ENCODE data around the gene STK32B.
"Not testable (repeated sequence)": the region's sequence is repeated elsewhere in the genome, so short reads cannot be mapped to it uniquely, and the experiment has no call there.

The STK32B gene

GRCh38 chr4:5045097-5045496 lies 6.2 kb upstream of the STK32B start:
- no peak overlapping the region for H3K4me3 ChIP-seq (ENCODE audit: low read depth in 1 of 2, low read length in 2 of 2)
- H3K9ac ChIP-seq (ENCODE audit: low read length): no peak overlapping the region
- H3K27ac ChIP-seq (ENCODE audit: low read depth, low read length): no peak overlapping the region
- H3K9me3 ChIP-seq (ENCODE audit: low read length): no peaks in the 10 kb centered on the region
- H3K36me3 ChIP-seq (ENCODE audit: insufficient read depth, low read length): no peaks in the 10 kb centered on the region
- no peaks in the 10 kb centered on the region for H3K27me3 ChIP-seq (ENCODE audit: control insufficient read depth in 1 of 2, insufficient read depth in 2 of 2, low read length in 2 of 2)
- H3K4me1 ChIP-seq (ENCODE audit: insufficient read depth, low read length): no peaks in the 10 kb centered on the region

GRCh38 chr4:5048721-5049120 lies 2.6 kb upstream of the STK32B start:
- Histone ChIP-seq H3K4me1 (ENCODE audit: insufficient read depth, low read length) (peaks cover 5% of the 10 kb centered on the region), H3K27me3 (ENCODE audit: control insufficient read depth in 1 of 2, insufficient read depth in 2 of 2, low read length in 2 of 2) (peaks cover 0 to 6% of the 10 kb centered on the region in 2 donors), H3K9me3 (ENCODE audit: low read length) (no peaks in the 10 kb centered on the region), H3K36me3 (ENCODE audit: insufficient read depth, low read length) (no peaks in the 10 kb centered on the region), H3K9ac (ENCODE audit: low read length) (no peak overlapping the region), H3K27ac (ENCODE audit: low read depth, low read length) (no peak overlapping the region), H3K4me3 (ENCODE audit: low read depth in 1 of 2, low read length in 2 of 2) (no peak overlapping the region)

GRCh38 chr4:5050520-5051277 lies 581 bp upstream of the STK32B start:
- Histone ChIP-seq H3K9me3 (ENCODE audit: low read length) (no peaks in the 10 kb centered on the region), H3K9ac (ENCODE audit: low read length) (peak overlapping the region; percentile 30), H3K4me3 (ENCODE audit: low read depth in 1 of 2, low read length in 2 of 2) (peak overlapping the region; percentile 51 to 77), H3K27me3 (ENCODE audit: control insufficient read depth in 1 of 2, insufficient read depth in 2 of 2, low read length in 2 of 2) (peaks cover 0 to 6% of the 10 kb centered on the region in 2 donors), H3K27ac (ENCODE audit: low read depth, low read length) (peak overlapping the region; percentile 14), H3K36me3 (ENCODE audit: insufficient read depth, low read length) (no peaks in the 10 kb centered on the region), H3K4me1 (ENCODE audit: insufficient read depth, low read length) (peaks cover 5% of the 10 kb centered on the region)

GRCh38 chr4:5052204-5052702 lies 973 bp downstream of the STK32B start:
- Histone ChIP-seq H3K9ac (ENCODE audit: low read length) (no peak overlapping the region), H3K27ac (ENCODE audit: low read depth, low read length) (no peak overlapping the region), H3K9me3 (ENCODE audit: low read length) (no peaks in the 10 kb centered on the region), H3K27me3 (ENCODE audit: control insufficient read depth in 1 of 2, insufficient read depth in 2 of 2, low read length in 2 of 2) (peaks cover 0 to 6% of the 10 kb centered on the region in 2 donors), H3K4me3 (ENCODE audit: low read depth in 1 of 2, low read length in 2 of 2) (peak overlapping the region; percentile 51 to 77), H3K36me3 (ENCODE audit: insufficient read depth, low read length) (no peaks in the 10 kb centered on the region), H3K4me1 (ENCODE audit: insufficient read depth, low read length) (peaks cover 5% of the 10 kb centered on the region)

- Histone ChIP-seq H3K9me3 (ENCODE audit: low read length) (no peaks in the 10 kb centered on the region), H3K4me1 (ENCODE audit: insufficient read depth, low read length) (peaks cover 5% of the 10 kb centered on the region), H3K27me3 (ENCODE audit: control insufficient read depth in 1 of 2, insufficient read depth in 2 of 2, low read length in 2 of 2) (peaks cover 0 to 6% of the 10 kb centered on the region in 2 donors), H3K36me3 (ENCODE audit: insufficient read depth, low read length) (no peaks in the 10 kb centered on the region), H3K9ac (ENCODE audit: low read length) (no peak overlapping the region), H3K4me3 (ENCODE audit: low read depth in 1 of 2, low read length in 2 of 2) (no peak overlapping the region), H3K27ac (ENCODE audit: low read depth, low read length) (no peak overlapping the region)
Observed at GRCh38 chr4:5052726-5053425, 1.6 kb downstream of the STK32B start.

GRCh38 chr4:5054532-5054931 lies 3.3 kb downstream of the STK32B start:
- Histone ChIP-seq H3K27ac (ENCODE audit: low read depth, low read length) (no peak overlapping the region), H3K4me1 (ENCODE audit: insufficient read depth, low read length) (peaks cover 5% of the 10 kb centered on the region), H3K9ac (ENCODE audit: low read length) (no peak overlapping the region), H3K9me3 (ENCODE audit: low read length) (no peaks in the 10 kb centered on the region), H3K4me3 (ENCODE audit: low read depth in 1 of 2, low read length in 2 of 2) (no peak overlapping the region), H3K36me3 (ENCODE audit: insufficient read depth, low read length) (no peaks in the 10 kb centered on the region), H3K27me3 (ENCODE audit: control insufficient read depth in 1 of 2, insufficient read depth in 2 of 2, low read length in 2 of 2) (peaks cover 0 to 6% of the 10 kb centered on the region in 2 donors)

GRCh38 chr4:5055411-5055810 lies 4.1 kb downstream of the STK32B start:
- Histone ChIP-seq H3K4me1 (ENCODE audit: insufficient read depth, low read length) (peaks cover 5% of the 10 kb centered on the region), H3K9ac (ENCODE audit: low read length) (no peak overlapping the region), H3K4me3 (ENCODE audit: low read depth in 1 of 2, low read length in 2 of 2) (no peak overlapping the region), H3K36me3 (ENCODE audit: insufficient read depth, low read length) (no peaks in the 10 kb centered on the region), H3K9me3 (ENCODE audit: low read length) (no peaks in the 10 kb centered on the region), H3K27me3 (ENCODE audit: control insufficient read depth in 1 of 2, insufficient read depth in 2 of 2, low read length in 2 of 2) (peaks cover 0 to 6% of the 10 kb centered on the region in 2 donors), H3K27ac (ENCODE audit: low read depth, low read length) (no peak overlapping the region)

- H3K4me1 ChIP-seq (ENCODE audit: insufficient read depth, low read length): no peaks in the 10 kb centered on the region
- H3K9me3 ChIP-seq (ENCODE audit: low read length): no peaks in the 10 kb centered on the region
- H3K27me3 ChIP-seq (ENCODE audit: control insufficient read depth in 1 of 2, insufficient read depth in 2 of 2, low read length in 2 of 2): no peaks in the 10 kb centered on the region
- H3K36me3 ChIP-seq (ENCODE audit: insufficient read depth, low read length): no peaks in the 10 kb centered on the region
- H3K4me3 ChIP-seq (ENCODE audit: low read depth in 1 of 2, low read length in 2 of 2): no peak overlapping the region
- no peak overlapping the region for H3K9ac ChIP-seq (ENCODE audit: low read length)
- no peak overlapping the region for H3K27ac ChIP-seq (ENCODE audit: low read depth, low read length)
Observed at GRCh38 chr4:5066101-5066500, 14.8 kb downstream of the STK32B start.

GRCh38 chr4:5066968-5067367 lies 15.7 kb downstream of the STK32B start:
- H3K27ac ChIP-seq (ENCODE audit: low read depth, low read length); H3K36me3 ChIP-seq (ENCODE audit: insufficient read depth, low read length); H3K9me3 ChIP-seq (ENCODE audit: low read length); H3K4me3 ChIP-seq (ENCODE audit: low read depth in 1 of 2, low read length in 2 of 2); H3K9ac ChIP-seq (ENCODE audit: low read length); H3K27me3 ChIP-seq (ENCODE audit: control insufficient read depth in 1 of 2, insufficient read depth in 2 of 2, low read length in 2 of 2); H3K4me1 ChIP-seq (ENCODE audit: insufficient read depth, low read length): not testable (repeated sequence)

- Histone ChIP-seq H3K4me1 (ENCODE audit: insufficient read depth, low read length) (no peaks in the 10 kb centered on the region), H3K36me3 (ENCODE audit: insufficient read depth, low read length) (no peaks in the 10 kb centered on the region), H3K27ac (ENCODE audit: low read depth, low read length) (no peak overlapping the region), H3K27me3 (ENCODE audit: control insufficient read depth in 1 of 2, insufficient read depth in 2 of 2, low read length in 2 of 2) (no peaks in the 10 kb centered on the region), H3K4me3 (ENCODE audit: low read depth in 1 of 2, low read length in 2 of 2) (no peak overlapping the region), H3K9ac (ENCODE audit: low read length) (no peak overlapping the region), H3K9me3 (ENCODE audit: low read length) (no peaks in the 10 kb centered on the region)
Observed at GRCh38 chr4:5067908-5068307, 16.6 kb downstream of the STK32B start.

- Histone ChIP-seq H3K4me3 (ENCODE audit: low read depth in 1 of 2, low read length in 2 of 2) (no peak overlapping the region), H3K27ac (ENCODE audit: low read depth, low read length) (no peak overlapping the region), H3K9ac (ENCODE audit: low read length) (no peak overlapping the region), H3K4me1 (ENCODE audit: insufficient read depth, low read length) (no peaks in the 10 kb centered on the region), H3K27me3 (ENCODE audit: control insufficient read depth in 1 of 2, insufficient read depth in 2 of 2, low read length in 2 of 2) (no peaks in the 10 kb centered on the region), H3K9me3 (ENCODE audit: low read length) (no peaks in the 10 kb centered on the region), H3K36me3 (ENCODE audit: insufficient read depth, low read length) (no peaks in the 10 kb centered on the region)
Observed at GRCh38 chr4:5069901-5070300, 18.6 kb downstream of the STK32B start.

Data from muscle layer of colon (tissue), 2 donors.